ENCODE data around the gene GLRA1.

DNA sequence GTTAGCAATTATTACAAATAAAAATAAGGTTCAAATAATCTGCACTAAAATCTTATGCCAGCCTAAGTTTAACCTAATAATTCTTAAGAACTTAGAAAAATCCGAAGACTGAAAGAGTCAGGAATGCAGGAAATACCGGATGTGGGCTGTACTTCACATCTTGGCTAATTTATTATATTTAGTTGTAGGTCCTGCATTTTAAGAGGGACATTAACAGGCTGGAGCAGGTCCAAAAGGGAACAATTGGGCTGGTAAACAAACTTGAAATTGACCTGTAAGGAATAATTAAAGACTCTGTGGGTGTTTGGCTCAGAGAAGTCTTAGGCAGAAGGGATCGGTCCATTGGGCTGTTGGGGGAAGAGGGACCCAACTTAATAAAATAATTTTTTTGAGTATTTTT lies 18.4 kb downstream of the GLRA1 start:
- TF ChIP-seq CTCF (IDR thresholded peaks at IDR 0.05 in 8 of 11, conservative IDR thresholded peaks at IDR 0.05 in 3 of 11) (no peak), POLR2A (IDR thresholded peaks at IDR 0.05) (no peak), POLR2AphosphoS5 (IDR thresholded peaks at IDR 0.05) (no peak)
